HepG2 (cell line): Measurements from ENCODE around the gene C1D. TPM values are rescaled to one million over a fixed set of nuclear protein-coding genes. Genes with fewer than 3 reads are reported as not detected.

Experiments used
- FOSL2 ChIP-seq: sonication (generic); formaldehyde crosslinking; IDR thresholded peaks from 2 replicates; pipeline ENCODE4 v1.4.0; 2020; ENCODE audit warnings: missing genetic modification reagents
- SOX6 ChIP-seq, 2 experiments: fragments of 450-650 bp in 1 of 2; sonication (generic) in 1 of 2; formaldehyde crosslinking in 1 of 2; IDR thresholded peaks; 2 replicates each; pipeline versions ENCODE4 v1.4.0 to v1.6.1; 2017 to 2020; ENCODE audit warnings: antibody characterized with exemption in 1 of 2, mild to moderate bottlenecking in 1 of 2, missing genetic modification reagents in 1 of 2
- XRCC5 ChIP-seq: fragments of 200-400 bp; formaldehyde crosslinking; optimal IDR thresholded peaks from 2 replicates; pipeline ENCODE3; 2017; ENCODE audit warnings: mild to moderate bottlenecking, low read length
- ZFAT ChIP-seq: sonication (generic); formaldehyde crosslinking; conservative IDR thresholded peaks from 2 replicates; pipeline ENCODE4 v1.8.1; 2023; ENCODE audit warnings: missing genetic modification reagents, inconsistent platforms
- ZNF17 ChIP-seq: sonication (generic); formaldehyde crosslinking; IDR thresholded peaks from 2 replicates; pipeline ENCODE4 v1.5.0; 2020; ENCODE audit warnings: mild to moderate bottlenecking, missing genetic modification reagents
- ZNF335 ChIP-seq: sonication (generic); formaldehyde crosslinking; IDR thresholded peaks from 2 replicates; pipeline ENCODE4 v1.4.0; 2020; ENCODE audit warnings: missing genetic modification reagents
- ZNF546 ChIP-seq: sonication (generic); formaldehyde crosslinking; conservative IDR thresholded peaks from 2 replicates; pipeline ENCODE4 v1.8.1; 2023; ENCODE audit warnings: mild to moderate bottlenecking, missing genetic modification reagents
- ZNF547 ChIP-seq: sonication (generic); formaldehyde crosslinking; IDR thresholded peaks from 2 replicates; pipeline ENCODE4 v1.5.1; 2020; ENCODE audit warnings: mild to moderate bottlenecking, missing genetic modification reagents
- polyA plus RNA-seq, 8 experiments: library from polyadenylated mRNA; depleted of rRNA in 3 of 8; stranded (reverse) in 7 of 8; unstranded in 1 of 8; fragments of >200 nt; fragmentation: Illumina TruSeq in 4 of 8; extraction: Trizol in 4 of 8; gene quantifications; 2 replicates each; pipeline versions ENCODE4 v1.2.1 to v1.2.3, GENCODE V29; 2011 to 2016; ENCODE audit warnings: low read depth in 4 of 8, missing spikeins in 1 of 8, mixed read lengths in 1 of 8; ENCODE audit not compliant: insufficient read depth in 1 of 8
- total RNA-seq, 5 experiments: library from RNA; depleted of rRNA; stranded (reverse); fragments of >200 nt; fragmentation: Illumina TruSeq; extraction: Trizol; gene quantifications; 2 replicates each; pipeline ENCODE4 v1.2.3, GENCODE V29; 2016; ENCODE audit warnings: low read depth in 1 of 5
- TF ChIP-seq, protein P1 (sequence below), 2 experiments: fragments of 450-650 bp in 1 of 2; sonication (generic) in 1 of 2; formaldehyde crosslinking in 1 of 2; IDR thresholded peaks; 2 replicates each; pipeline versions ENCODE4 v1.6.1 to v1.8.0; 2016 to 2022; ENCODE audit warnings: antibody characterized with exemption in 1 of 2, mild to moderate bottlenecking in 1 of 2, missing genetic modification reagents in 1 of 2
- TF ChIP-seq, protein P2 (sequence below): sonication (generic); formaldehyde crosslinking; IDR thresholded peaks from 2 replicates; pipeline ENCODE4 v1.5.1; 2020; ENCODE audit warnings: mild to moderate bottlenecking, missing genetic modification reagents, borderline replicate concordance
- TF ChIP-seq, protein P3 (sequence below): sonication (generic); formaldehyde crosslinking; IDR thresholded peaks from 2 replicates; pipeline ENCODE4 v1.5.0; 2020; ENCODE audit warnings: mild to moderate bottlenecking, missing genetic modification reagents, borderline replicate concordance
- TF ChIP-seq, protein P4 (sequence below): IDR thresholded peaks from 2 replicates; pipeline ENCODE4 v1.6.1; 2016; ENCODE audit warnings: control low read depth

C1D gene
- total and polyA plus RNA-seq, 2 of the 13 experiments (the other 11 are each of a cell fraction or from before 2014, with no cell fraction given) = 38.1 to 43.5 TPM

DNA sequence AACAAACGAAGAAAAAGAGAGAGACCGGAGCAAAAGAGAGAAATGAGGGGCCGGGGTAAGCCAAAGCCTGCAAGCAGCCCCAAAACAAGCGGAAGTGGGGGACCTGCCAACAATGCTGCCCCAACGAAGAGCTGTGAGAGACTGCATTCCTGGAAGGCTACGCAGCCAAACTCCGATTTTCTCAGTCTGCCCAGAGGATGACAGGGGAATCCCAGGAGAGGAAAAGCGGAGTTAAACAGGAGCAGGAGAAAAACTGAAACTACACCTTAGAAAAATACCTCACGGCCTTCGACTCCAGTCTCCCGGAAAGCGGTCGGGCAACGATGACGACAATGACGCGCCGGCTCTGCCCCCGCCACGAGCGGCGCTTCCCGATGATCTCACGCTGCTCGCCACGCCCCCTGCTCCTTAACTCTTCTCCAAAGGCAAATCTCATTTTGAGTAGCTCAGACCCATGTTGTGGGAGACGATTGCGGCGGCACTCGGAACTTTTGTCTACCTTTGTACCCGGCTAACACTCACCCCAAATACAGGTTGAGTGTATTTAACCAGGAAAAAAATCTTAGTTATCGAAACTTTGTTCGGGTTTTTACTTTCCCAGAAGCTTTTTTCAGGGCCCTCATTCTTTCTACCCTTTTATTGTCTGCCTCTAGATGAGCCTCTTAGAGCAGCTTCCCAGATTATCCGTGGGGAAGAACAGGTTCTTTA, at the start of gene C1D (continued):
- TF ChIP-seq, protein P1, sequence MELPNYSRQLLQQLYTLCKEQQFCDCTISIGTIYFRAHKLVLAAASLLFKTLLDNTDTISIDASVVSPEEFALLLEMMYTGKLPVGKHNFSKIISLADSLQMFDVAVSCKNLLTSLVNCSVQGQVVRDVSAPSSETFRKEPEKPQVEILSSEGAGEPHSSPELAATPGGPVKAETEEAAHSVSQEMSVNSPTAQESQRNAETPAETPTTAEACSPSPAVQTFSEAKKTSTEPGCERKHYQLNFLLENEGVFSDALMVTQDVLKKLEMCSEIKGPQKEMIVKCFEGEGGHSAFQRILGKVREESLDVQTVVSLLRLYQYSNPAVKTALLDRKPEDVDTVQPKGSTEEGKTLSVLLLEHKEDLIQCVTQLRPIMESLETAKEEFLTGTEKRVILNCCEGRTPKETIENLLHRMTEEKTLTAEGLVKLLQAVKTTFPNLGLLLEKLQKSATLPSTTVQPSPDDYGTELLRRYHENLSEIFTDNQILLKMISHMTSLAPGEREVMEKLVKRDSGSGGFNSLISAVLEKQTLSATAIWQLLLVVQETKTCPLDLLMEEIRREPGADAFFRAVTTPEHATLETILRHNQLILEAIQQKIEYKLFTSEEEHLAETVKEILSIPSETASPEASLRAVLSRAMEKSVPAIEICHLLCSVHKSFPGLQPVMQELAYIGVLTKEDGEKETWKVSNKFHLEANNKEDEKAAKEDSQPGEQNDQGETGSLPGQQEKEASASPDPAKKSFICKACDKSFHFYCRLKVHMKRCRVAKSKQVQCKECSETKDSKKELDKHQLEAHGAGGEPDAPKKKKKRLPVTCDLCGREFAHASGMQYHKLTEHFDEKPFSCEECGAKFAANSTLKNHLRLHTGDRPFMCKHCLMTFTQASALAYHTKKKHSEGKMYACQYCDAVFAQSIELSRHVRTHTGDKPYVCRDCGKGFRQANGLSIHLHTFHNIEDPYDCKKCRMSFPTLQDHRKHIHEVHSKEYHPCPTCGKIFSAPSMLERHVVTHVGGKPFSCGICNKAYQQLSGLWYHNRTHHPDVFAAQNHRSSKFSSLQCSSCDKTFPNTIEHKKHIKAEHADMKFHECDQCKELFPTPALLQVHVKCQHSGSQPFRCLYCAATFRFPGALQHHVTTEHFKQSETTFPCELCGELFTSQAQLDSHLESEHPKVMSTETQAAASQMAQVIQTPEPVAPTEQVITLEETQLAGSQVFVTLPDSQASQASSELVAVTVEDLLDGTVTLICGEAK (IDR thresholded peaks at IDR 0.05) = no peak
- TF ChIP-seq, protein P1 (CRISPR knock-in tag; IDR thresholded peaks at IDR 0.05) = peak; percentile 77
- peak; percentile 70 for TF ChIP-seq XRCC5
- TF ChIP-seq ZNF547 = peak; percentile 67; the same call in 1 of the 2 replicates
- peak; percentile 95 for TF ChIP-seq ZNF335 (CRISPR knock-in tag)
- peak; percentile 68 for TF ChIP-seq FOSL2 (CRISPR knock-in tag)
- TF ChIP-seq, protein P2, sequence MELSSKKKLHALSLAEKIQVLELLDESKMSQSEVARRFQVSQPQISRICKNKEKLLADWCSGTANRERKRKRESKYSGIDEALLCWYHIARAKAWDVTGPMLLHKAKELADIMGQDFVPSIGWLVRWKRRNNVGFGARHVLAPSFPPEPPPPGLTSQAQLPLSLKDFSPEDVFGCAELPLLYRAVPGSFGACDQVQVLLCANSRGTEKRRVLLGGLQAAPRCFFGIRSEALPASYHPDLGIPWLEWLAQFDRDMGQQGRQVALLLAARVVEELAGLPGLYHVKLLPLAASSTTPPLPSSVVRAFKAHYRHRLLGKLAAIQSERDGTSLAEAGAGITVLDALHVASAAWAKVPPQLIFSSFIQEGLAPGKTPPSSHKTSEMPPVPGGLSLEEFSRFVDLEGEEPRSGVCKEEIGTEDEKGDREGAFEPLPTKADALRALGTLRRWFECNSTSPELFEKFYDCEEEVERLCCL = peak; percentile 46; the same call in 1 of the 2 replicates
- TF ChIP-seq, protein P3, sequence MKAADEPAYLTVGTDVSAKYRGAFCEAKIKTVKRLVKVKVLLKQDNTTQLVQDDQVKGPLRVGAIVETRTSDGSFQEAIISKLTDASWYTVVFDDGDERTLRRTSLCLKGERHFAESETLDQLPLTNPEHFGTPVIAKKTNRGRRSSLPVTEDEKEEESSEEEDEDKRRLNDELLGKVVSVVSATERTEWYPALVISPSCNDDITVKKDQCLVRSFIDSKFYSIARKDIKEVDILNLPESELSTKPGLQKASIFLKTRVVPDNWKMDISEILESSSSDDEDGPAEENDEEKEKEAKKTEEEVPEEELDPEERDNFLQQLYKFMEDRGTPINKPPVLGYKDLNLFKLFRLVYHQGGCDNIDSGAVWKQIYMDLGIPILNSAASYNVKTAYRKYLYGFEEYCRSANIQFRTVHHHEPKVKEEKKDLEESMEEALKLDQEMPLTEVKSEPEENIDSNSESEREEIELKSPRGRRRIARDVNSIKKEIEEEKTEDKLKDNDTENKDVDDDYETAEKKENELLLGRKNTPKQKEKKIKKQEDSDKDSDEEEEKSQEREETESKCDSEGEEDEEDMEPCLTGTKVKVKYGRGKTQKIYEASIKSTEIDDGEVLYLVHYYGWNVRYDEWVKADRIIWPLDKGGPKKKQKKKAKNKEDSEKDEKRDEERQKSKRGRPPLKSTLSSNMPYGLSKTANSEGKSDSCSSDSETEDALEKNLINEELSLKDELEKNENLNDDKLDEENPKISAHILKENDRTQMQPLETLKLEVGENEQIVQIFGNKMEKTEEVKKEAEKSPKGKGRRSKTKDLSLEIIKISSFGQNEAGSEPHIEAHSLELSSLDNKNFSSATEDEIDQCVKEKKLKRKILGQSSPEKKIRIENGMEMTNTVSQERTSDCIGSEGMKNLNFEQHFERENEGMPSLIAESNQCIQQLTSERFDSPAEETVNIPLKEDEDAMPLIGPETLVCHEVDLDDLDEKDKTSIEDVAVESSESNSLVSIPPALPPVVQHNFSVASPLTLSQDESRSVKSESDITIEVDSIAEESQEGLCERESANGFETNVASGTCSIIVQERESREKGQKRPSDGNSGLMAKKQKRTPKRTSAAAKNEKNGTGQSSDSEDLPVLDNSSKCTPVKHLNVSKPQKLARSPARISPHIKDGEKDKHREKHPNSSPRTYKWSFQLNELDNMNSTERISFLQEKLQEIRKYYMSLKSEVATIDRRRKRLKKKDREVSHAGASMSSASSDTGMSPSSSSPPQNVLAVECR = peak; percentile 90; the same call in 1 of the 2 replicates
- TF ChIP-seq ZNF546 (CRISPR knock-in tag) = no peak
- TF ChIP-seq, protein P4, sequence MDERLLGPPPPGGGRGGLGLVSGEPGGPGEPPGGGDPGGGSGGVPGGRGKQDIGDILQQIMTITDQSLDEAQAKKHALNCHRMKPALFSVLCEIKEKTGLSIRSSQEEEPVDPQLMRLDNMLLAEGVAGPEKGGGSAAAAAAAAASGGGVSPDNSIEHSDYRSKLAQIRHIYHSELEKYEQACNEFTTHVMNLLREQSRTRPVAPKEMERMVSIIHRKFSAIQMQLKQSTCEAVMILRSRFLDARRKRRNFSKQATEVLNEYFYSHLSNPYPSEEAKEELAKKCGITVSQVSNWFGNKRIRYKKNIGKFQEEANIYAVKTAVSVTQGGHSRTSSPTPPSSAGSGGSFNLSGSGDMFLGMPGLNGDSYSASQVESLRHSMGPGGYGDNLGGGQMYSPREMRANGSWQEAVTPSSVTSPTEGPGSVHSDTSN (CRISPR knock-in tag) = no peak
- 0 out of 2 replicates have a peak, but pooled peaks have one; percentile 13 for TF ChIP-seq ZFAT (CRISPR knock-in tag)
- 0 out of 2 replicates have a peak, but pooled peaks have one; percentile 53 for TF ChIP-seq ZNF17 (CRISPR knock-in tag)
- TF ChIP-seq SOX6 (IDR thresholded peaks at IDR 0.05) = no peak
- TF ChIP-seq SOX6 (CRISPR knock-in tag; IDR thresholded peaks at IDR 0.05) = peak; percentile 66
